HG02623 (cell line): ENCODE results near the gene PAK2.
A peak's percentile ranks its signal among the peaks of the same experiment; 100 is the strongest.
"Not testable (repeated sequence)": the region's sequence is repeated elsewhere in the genome, so short reads cannot be mapped to it uniquely, and the experiment has no call there.

Source experiments
- ATAC-seq: cut with Tn5 transposase; IDR thresholded peaks from one replicate; pipeline ENCODE4 v1.9.1; 2021; ENCODE audit warnings: moderate library complexity; ENCODE audit not compliant: unreplicated experiment

The PAK2 gene

GRCh38 chr3:196842567-196843434 lies 103.1 kb downstream of the PAK2 start:
- ATAC-seq, result no peak

DNA sequence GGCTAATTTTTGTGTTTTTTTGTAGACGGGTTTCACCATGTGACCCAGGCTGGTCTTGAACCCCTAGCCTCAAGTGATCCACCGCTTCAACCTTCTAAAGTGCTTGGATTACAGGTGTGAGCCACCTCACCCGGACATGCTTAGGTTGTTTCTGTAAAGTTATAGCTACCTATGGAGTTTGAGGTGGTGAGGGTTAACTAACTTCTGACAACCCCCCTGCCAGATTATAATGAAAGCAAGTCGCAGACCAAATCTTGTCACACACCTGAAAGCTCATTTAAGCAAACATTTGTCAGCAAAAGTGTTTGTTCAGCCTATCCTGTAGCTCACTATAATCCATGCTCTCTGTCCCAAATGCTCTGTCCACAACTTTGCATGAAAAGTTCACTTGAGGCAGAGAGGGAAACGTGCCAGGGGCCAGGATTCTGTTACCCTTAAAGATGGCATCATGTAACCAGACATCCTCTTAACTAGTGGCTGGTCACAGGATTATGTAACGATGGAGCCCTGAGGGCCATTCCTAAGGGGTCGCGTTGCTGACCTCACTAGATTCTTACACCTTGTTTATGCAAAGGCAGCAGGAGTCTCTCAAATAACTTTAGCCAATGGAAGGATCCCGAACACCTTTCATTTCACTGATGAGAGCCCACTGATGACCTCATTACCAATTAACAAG lies 103.9 kb downstream of the PAK2 start:
- no peak for ATAC-seq

GRCh38 chr3:196844235-196845219 lies 104.9 kb downstream of the PAK2 start:
- not testable (repeated sequence) for ATAC-seq

- ATAC-seq, result not testable (repeated sequence)
These were observed 108.7 kb downstream of the PAK2 start for GRCh38 chr3:196848375-196848774.

DNA sequence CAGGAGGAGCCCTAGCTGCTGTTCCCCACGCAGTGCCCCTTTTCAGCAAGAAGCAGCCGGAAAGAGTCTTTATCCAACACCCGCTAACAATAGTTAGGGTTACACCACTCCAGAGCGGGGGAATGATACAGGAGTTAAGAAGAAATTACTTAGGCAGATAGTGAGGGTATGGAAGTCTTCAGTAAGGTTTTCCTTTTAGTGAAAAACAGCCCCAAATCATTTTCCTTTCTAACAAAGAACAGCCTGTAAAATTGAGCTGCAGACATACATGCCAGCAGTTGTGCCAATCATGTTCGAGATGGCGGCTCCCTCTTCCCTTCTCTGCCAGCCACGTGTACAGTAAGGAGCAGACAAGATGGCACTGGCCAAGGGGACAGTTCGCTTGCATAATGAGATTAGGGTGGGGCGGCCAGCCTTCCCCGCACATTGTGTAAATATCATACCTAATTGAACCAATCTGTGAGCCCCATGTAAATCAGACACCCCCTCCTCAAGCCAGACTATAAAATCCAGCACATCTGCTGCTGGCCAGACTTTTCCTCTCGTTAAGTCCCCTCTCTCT lies 109.6 kb downstream of the PAK2 start:
- no peak for ATAC-seq

GRCh38 chr3:196863000-196863399 lies 123.3 kb downstream of the PAK2 start:
- ATAC-seq, result not testable (repeated sequence)

- no peak for ATAC-seq
These were observed 127.5 kb downstream of the PAK2 start for GRCh38 chr3:196867155-196867506.

- peak; percentile 87 for ATAC-seq
These were observed 128.0 kb downstream of the PAK2 start, which contains the start of gene SENP5 for GRCh38 chr3:196867507-196868296. Gene SENP5 (plus strand): TSS chr3:196867920. CDS start chr3:196885182, 17,262 bp downstream.

DNA sequence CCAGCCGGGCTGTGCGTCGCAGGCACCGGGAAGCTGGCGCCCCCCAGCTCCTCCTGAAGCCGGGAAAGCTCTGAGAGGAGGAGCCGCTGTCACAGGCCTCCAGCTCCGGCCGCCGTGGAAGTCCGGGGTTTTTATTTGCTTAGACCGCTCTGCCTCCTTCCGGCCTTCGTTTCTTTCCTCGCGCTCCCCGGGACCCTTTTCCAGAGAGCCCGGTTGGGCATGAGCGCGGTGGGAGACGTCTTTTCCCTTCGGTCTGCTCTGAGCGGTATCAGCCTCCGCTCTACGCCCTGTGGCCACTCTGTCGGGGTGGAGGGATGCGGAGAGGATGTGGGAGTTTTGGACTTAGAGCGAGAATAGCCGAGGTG lies 128.6 kb downstream of the PAK2 start:
- ATAC-seq, result peak; percentile 15

DNA sequence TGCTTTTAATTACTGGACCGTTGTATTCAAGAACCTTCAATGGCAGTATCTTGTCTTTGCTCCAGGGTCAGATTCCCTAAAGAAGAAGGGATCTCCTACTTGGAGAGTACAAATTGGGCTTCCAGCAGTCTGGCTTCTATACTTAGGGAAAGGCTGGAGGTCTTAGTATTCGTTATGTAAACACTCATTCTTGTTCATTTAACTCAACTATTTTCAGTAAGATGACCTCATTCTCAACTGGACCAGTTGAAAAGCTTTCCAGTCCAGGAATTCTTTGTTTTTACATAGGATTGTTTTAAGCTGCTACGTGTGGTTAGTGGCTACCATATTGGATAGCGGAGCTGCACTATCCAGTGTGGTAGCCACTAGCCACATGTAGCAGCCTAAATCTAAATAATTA lies 132.7 kb downstream of the PAK2 start:
- ATAC-seq, result no peak

DNA sequence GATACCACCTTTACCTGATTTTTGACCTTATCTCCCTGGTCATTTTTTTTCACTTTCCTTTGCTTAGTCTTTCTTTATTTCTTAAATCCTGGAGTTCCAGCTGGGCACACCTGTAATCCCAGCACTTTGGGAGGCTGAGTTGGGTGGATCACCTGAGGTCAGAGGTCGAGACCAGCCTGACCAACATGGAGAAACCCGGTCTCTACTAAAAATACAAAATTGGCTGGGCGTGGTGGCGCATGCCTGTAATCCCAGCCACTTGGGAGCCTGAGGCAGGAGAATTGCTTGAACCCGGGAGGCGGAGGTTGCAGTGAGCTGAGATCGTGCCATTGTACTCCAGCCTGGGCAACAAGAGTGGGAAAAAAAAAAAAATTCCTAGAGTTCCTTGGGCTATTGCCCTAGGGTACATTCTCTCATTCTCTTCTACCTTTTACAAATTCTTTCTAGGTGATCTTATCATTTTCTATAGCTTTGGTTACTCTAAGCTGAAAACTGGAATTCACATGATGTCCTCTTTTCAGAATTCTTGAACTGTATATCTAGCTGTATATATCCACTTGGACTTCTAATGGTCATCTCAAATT lies 134.9 kb downstream of the PAK2 start:
- ATAC-seq, result not testable (repeated sequence)

- no peak for ATAC-seq
These were observed 135.6 kb downstream of the PAK2 start for GRCh38 chr3:196875258-196875657.
